Hepatocyte (in vitro differentiated cells): Measurements from ENCODE around the gene ITSN1.

Source experiments
- EZH2phosphoT487 ChIP-seq: fragments of 200-600 bp; sonication (generic); IDR thresholded peaks from one replicate; pipeline ENCODE4 v1.6.1; 2018; ENCODE audit warnings: antibody characterized with exemption, mild to moderate bottlenecking, low read depth, moderate library complexity; ENCODE audit not compliant: unreplicated experiment, severe bottlenecking
- TF ChIP-seq, protein P1 (sequence below): fragments of 200-600 bp; sonication (generic); IDR thresholded peaks from 2 replicates; pipeline ENCODE4 v1.5.1; 2016; ENCODE audit warnings: antibody characterized with exemption, mild to moderate bottlenecking; ENCODE audit not compliant: poor library complexity

DNA sequence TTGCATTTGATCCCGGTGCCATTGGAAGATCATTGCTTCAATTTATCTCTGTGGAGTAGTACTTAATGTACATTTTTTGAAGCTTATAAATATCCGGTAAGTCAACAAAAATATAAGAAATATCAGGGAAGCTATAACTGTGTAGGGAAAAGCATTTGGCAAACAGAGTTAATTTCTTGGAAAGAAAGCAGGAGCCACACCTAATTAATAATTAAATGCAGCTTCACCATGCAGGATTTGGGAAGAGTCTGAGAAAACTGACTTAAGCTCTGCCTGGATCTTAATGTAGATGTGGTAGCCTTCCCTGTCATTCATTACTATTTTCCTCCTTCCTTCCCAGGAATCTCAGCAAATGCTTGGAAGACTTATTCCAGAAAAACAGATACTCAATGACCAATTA, 138.8 kb downstream of the ITSN1 start:
- TF ChIP-seq EZH2phosphoT487: no peak
- TF ChIP-seq, protein P1, sequence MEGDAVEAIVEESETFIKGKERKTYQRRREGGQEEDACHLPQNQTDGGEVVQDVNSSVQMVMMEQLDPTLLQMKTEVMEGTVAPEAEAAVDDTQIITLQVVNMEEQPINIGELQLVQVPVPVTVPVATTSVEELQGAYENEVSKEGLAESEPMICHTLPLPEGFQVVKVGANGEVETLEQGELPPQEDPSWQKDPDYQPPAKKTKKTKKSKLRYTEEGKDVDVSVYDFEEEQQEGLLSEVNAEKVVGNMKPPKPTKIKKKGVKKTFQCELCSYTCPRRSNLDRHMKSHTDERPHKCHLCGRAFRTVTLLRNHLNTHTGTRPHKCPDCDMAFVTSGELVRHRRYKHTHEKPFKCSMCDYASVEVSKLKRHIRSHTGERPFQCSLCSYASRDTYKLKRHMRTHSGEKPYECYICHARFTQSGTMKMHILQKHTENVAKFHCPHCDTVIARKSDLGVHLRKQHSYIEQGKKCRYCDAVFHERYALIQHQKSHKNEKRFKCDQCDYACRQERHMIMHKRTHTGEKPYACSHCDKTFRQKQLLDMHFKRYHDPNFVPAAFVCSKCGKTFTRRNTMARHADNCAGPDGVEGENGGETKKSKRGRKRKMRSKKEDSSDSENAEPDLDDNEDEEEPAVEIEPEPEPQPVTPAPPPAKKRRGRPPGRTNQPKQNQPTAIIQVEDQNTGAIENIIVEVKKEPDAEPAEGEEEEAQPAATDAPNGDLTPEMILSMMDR: no peak
